Heart right ventricle (tissue), 16 donors: ENCODE results near the gene JMJD6. TPM values are rescaled to one million over a fixed set of nuclear protein-coding genes. Genes with fewer than 3 reads are reported as not detected.
"Not testable (repeated sequence)": the region's sequence is repeated elsewhere in the genome, so short reads cannot be mapped to it uniquely, and the experiment has no call there.

Experiments used
- ATAC-seq, 8 donors: fragments of 200-7000 bp; cut with Tn5 transposase; one replicate each; pipeline ENCODE4 v1.9.1; 2020; ENCODE audit warnings: mild to moderate bottlenecking in 8 of 8, moderate library complexity in 8 of 8, moderate number of reproducible peaks in 1 of 8
- DNase-seq, 2 donors: peaks; one replicate each; pipeline ENCODE4 v3.0.0-alpha.2; 2020
- H3K27ac ChIP-seq, 10 donors: fragments of 200-600 bp; sonication (generic) in 2 of 10; one replicate each; pipeline versions ENCODE4 v1.5.0 to v1.8.0; 2020 to 2022; ENCODE audit warnings: mild to moderate bottlenecking in 3 of 10
- H3K27me3 ChIP-seq, 7 donors: fragments of 200-600 bp; one replicate each; pipeline ENCODE4 v1.8.0; 2021 to 2022; ENCODE audit warnings: mild to moderate bottlenecking in 2 of 7
- H3K36me3 ChIP-seq, 9 donors: fragments of 200-600 bp; sonication (generic) in 1 of 9; one replicate each; pipeline versions ENCODE4 v1.5.0 to v1.8.0; 2020 to 2022; ENCODE audit warnings: mild to moderate bottlenecking in 2 of 9
- H3K4me1 ChIP-seq, 9 donors: fragments of 200-600 bp; sonication (generic) in 1 of 9; one replicate each; pipeline versions ENCODE4 v1.5.0 to v1.8.0; 2020 to 2022; ENCODE audit warnings: mild to moderate bottlenecking in 4 of 9
- H3K4me3 ChIP-seq, 10 donors: fragments of 200-600 bp; sonication (generic) in 2 of 10; one replicate each; pipeline versions ENCODE4 v1.5.0 to v1.8.0; 2020 to 2022; ENCODE audit warnings: mild to moderate bottlenecking in 7 of 10, moderate library complexity in 2 of 10
- H3K9me3 ChIP-seq, 11 donors: fragments of 200-600 bp in 10 of 11; sonication (generic) in 2 of 11; one replicate each; pipeline versions ENCODE4 v1.5.0 to v1.8.0; 2013 to 2022; ENCODE audit warnings: mild to moderate bottlenecking in 2 of 11, control low read depth in 1 of 11, moderate library complexity in 1 of 11
- CTCF ChIP-seq, 9 donors: fragments of 200-600 bp; sonication (generic) in 2 of 9; IDR thresholded peaks; one replicate each; pipeline versions ENCODE4 v1.5.0 to v1.8.0; 2021 to 2022; ENCODE audit warnings: antibody characterized with exemption in 9 of 9, mild to moderate bottlenecking in 5 of 9, moderate library complexity in 1 of 9
- WGBS, 2 donors: extraction: QIAGEN DNeasy Blood & Tissue Kit; methylation state at CpG; one replicate each; pipeline ENCODE4 v1.1.7; 2013; ENCODE audit warnings: inconsistent platforms in 1 of 2; 5-methylcytosine and 5-hydroxymethylcytosine counted together
- intact Hi-C, 10 donors: fragments of 100-400 bp; cut with DNase I; formaldehyde crosslinking; loops; one replicate each; pipeline versions ENCODE4 v1.11.1 to v1.14.2; 2022
- polyA plus RNA-seq, 2 donors: library from polyadenylated mRNA; stranded (reverse); fragments of 200-250 nt; gene quantifications; one replicate each; pipeline ENCODE4 v1.2.3, GENCODE V29; 2013
- total RNA-seq, 10 donors: library from RNA; stranded (reverse); fragmentation: NEBNext Ultra II Directional in 3 of 10; extraction: Animal tissue kit (Norgen Biotek cat#: 25700) in 3 of 10; gene quantifications; one replicate each; pipeline versions ENCODE4 v1.2.1 to v1.2.4, GENCODE V29; 2021 to 2023
- donor health status: Arrhythmogenic right ventricular cardiomyopathy.
- donor health status: ischemic (EF 13 %, LVEDD 7.1; RV severe dilation, severe dysfunction).
- donor health status: healthy with polysubstance abuse.
- donor health status: DM: no; HTN: yes; CAD: no.
- donor health status: DM: no; HTN: no; CAD: no.
- donor health status: ischemic (EF 25% LVEDD 6.9; RV normal size, moderate dysfunction).
- donor health status: ischemic (EF 25% LVEDD 5.7; RV mildly dilated, moderate dysfunction).
- donor health status: healthy.
- donor health status: DM: yes; HTN: yes; CAD: no.
- donor health status: Ischemic cardiomyopathy.
- donor health status: ischemic (EF 35%, LVEDD 5.7; RV mildly dilated, moderate dysfunction).
- donor health status: nonischemic (EF 11% LVEDD 7.7; RV severe dilation, severe dysfunction).
- donor health status: DM: yes; HTN: yes; CAD: no.
- donor health status: PGD.
- donor health status: ischemic (EF 29% LVEDD 5.4; RV normal size, mild dysfunction).
- donor health status: nonischemic (EF 23%, LVEDD 6.1; RV moderate dilation, normal function).

JMJD6 gene
- total and polyA plus RNA-seq, 12 donors, result 34.6 to 79.3 (median 43.2) TPM

GRCh38 chr17:76702076-76702475, 24.3 kb downstream of the JMJD6 start:
- intact Hi-C loops, result no loop called here
- WGBS, 2 donors, result 62 to 74% methylated on average over 2 of the region's 2 CpGs

GRCh38 chr17:76701471-76701967, 24.9 kb downstream of the JMJD6 start:
- Histone ChIP-seq H3K36me3 (peaks cover 0 to 13% (median 0%) of the 10 kb centered on the region in 9 donors), H3K27ac (peak overlapping the region; percentile 88 to 99 (median 96)), H3K27me3 (no peaks in the 10 kb centered on the region), H3K4me3 (peak overlapping the region in 7 of 10 donors; percentile 21 to 54 (median 45)), H3K4me1 (peaks cover 45 to 92% (median 76%) of the 10 kb centered on the region in 9 donors), H3K9me3 (no peaks in the 10 kb centered on the region)
- intact Hi-C loops, result no loop called here
- WGBS, 2 donors, result 35 to 47% methylated on average over 11 of the region's 11 CpGs
- ATAC-seq (peak in 4 of 8 donors; percentile 1 to 6 (median 2)), DNase-seq (no peak)
- TF ChIP-seq CTCF (IDR thresholded peaks at IDR 0.05), result no peak

More at GRCh38 chr17:76702076-76702475, 24.3 kb downstream of the JMJD6 start:
- Histone ChIP-seq H3K36me3 (peaks cover 0 to 18% (median 0%) of the 10 kb centered on the region in 9 donors), H3K9me3 (no peaks in the 10 kb centered on the region), H3K4me3 (peak overlapping the region in 1 of 10 donors; percentile 45), H3K27ac (peak overlapping the region; percentile 1 to 99 (median 96)), H3K4me1 (peaks cover 43 to 92% (median 71%) of the 10 kb centered on the region in 9 donors), H3K27me3 (no peaks in the 10 kb centered on the region)
- ATAC-seq (no peak), DNase-seq (no peak)
- TF ChIP-seq CTCF (IDR thresholded peaks at IDR 0.05), result no peak

GRCh38 chr17:76700617-76701470, 25.6 kb downstream of the JMJD6 start:
- Histone ChIP-seq H3K4me3 (peak overlapping the region in 9 of 10 donors; percentile 21 to 54 (median 39)), H3K27ac (peak overlapping the region; percentile 88 to 99 (median 96)), H3K4me1 (peaks cover 48 to 96% (median 82%) of the 10 kb centered on the region in 9 donors), H3K36me3 (peaks cover 0 to 17% (median 0%) of the 10 kb centered on the region in 9 donors), H3K9me3 (no peaks in the 10 kb centered on the region), H3K27me3 (no peaks in the 10 kb centered on the region)
- intact Hi-C loops, result no loop called here
- no peak for TF ChIP-seq CTCF (IDR thresholded peaks at IDR 0.05)
- ATAC-seq (peak; percentile 77 to 87 (median 84)), DNase-seq (peak; percentile 60 to 89)
- WGBS, 2 donors, result 9 to 15% methylated on average over 33 of the region's 33 CpGs

GRCh38 chr17:76700270-76700616, 26.2 kb downstream of the JMJD6 start:
- peak; percentile 2 to 41 (median 21) for ATAC-seq
- H3K4me3 ChIP-seq, result peak overlapping the region in 7 of 10 donors; percentile 21 to 54 (median 45)
- intact Hi-C loops, result no loop called here
- 18 to 19% methylated on average over 8 of the region's 8 CpGs for WGBS, 2 donors
- no peaks in the 10 kb centered on the region for H3K9me3 ChIP-seq
- no peak for DNase-seq
- H3K36me3 ChIP-seq, result peaks cover 0 to 12% (median 0%) of the 10 kb centered on the region in 9 donors
- peak overlapping the region; percentile 88 to 99 (median 96) for H3K27ac ChIP-seq
- no peaks in the 10 kb centered on the region for H3K27me3 ChIP-seq
- no peak for TF ChIP-seq CTCF (IDR thresholded peaks at IDR 0.05)
- peaks cover 48 to 96% (median 88%) of the 10 kb centered on the region in 9 donors for H3K4me1 ChIP-seq

GRCh38 chr17:76698466-76698977, 27.9 kb downstream of the JMJD6 start:
- not testable (repeated sequence) for ATAC-seq
- H3K36me3 ChIP-seq, result peaks cover 0 to 10% (median 0%) of the 10 kb centered on the region in 9 donors

More at GRCh38 chr17:76698466-76698977, 27.9 kb downstream of the JMJD6 start:
- H3K27me3 ChIP-seq, intact Hi-C loops, H3K4me3 ChIP-seq, H3K9me3 ChIP-seq, DNase-seq: not testable (repeated sequence)
- H3K4me1 ChIP-seq, result peaks cover 46 to 100% (median 90%) of the 10 kb centered on the region in 9 donors
- peak overlapping the region; percentile 88 to 99 (median 96) for H3K27ac ChIP-seq
- whole genome bisulfite sequencing, 2 donors, result 55 to 68% methylated on average over 7 of the region's 7 CpGs
